Mesendoderm (in vitro differentiated cells): ENCODE data around the gene ZSWIM6.

Experiments used
- DNase-seq: peaks from one replicate; pipeline ENCODE4 v3.0.0; 2013
- H2AK5ac ChIP-seq: 2 replicates; pipeline ENCODE4 v1.6.1; 2013; ENCODE audit warnings: low read length, inconsistent platforms
- H2BK120ac ChIP-seq: 2 replicates; pipeline ENCODE4 v1.6.1; 2013; ENCODE audit warnings: low read depth, mild to moderate bottlenecking, low read length, moderate library complexity, mixed read lengths
- H2BK15ac ChIP-seq: replicated peaks from 2 replicates; pipeline ENCODE4 v1.6.1; 2013; ENCODE audit warnings: low read depth, mild to moderate bottlenecking, moderate library complexity
- H2BK5ac ChIP-seq: 2 replicates; pipeline ENCODE4 v1.6.1; 2013; ENCODE audit warnings: low read length, inconsistent platforms
- H3K18ac ChIP-seq: 2 replicates; pipeline ENCODE4 v1.6.1; 2013; ENCODE audit warnings: mild to moderate bottlenecking, low read length, mixed read lengths
- H3K23ac ChIP-seq: one replicate; pipeline ENCODE4 v1.6.1; 2013; ENCODE audit warnings: low read length
- H3K27ac ChIP-seq: 2 replicates; pipeline ENCODE4 v1.5.1; 2013; ENCODE audit warnings: low read depth, mild to moderate bottlenecking, inconsistent platforms, low read length, moderate library complexity
- H3K27me3 ChIP-seq: 2 replicates; pipeline ENCODE4 v1.6.1; 2013; ENCODE audit warnings: low read length, control low read depth, mild to moderate bottlenecking, inconsistent platforms; ENCODE audit not compliant: insufficient read depth, poor library complexity
- H3K36me3 ChIP-seq: 2 replicates; pipeline ENCODE4 v1.6.1; 2013; ENCODE audit warnings: low read length, inconsistent platforms; ENCODE audit not compliant: control insufficient read depth, insufficient read depth
- H3K4ac ChIP-seq: one replicate; pipeline ENCODE4 v1.6.1; 2013; ENCODE audit warnings: low read depth, mild to moderate bottlenecking, low read length, moderate library complexity
- H3K4me1 ChIP-seq: 2 replicates; pipeline ENCODE4 v1.6.1; 2013; ENCODE audit warnings: low read depth, low read length, inconsistent platforms; ENCODE audit not compliant: control insufficient read depth
- H3K4me2 ChIP-seq: 2 replicates; pipeline ENCODE4 v1.6.1; 2013; ENCODE audit warnings: low read length
- H3K4me3 ChIP-seq: 2 replicates; pipeline ENCODE4 v1.5.1; 2013; ENCODE audit warnings: mild to moderate bottlenecking, low read length
- H3K56ac ChIP-seq: one replicate; pipeline ENCODE4 v1.6.1; 2013; ENCODE audit warnings: low read length
- H3K79me1 ChIP-seq: 2 replicates; pipeline ENCODE4 v1.6.1; 2013; ENCODE audit warnings: low read length, inconsistent platforms
- H3K79me2 ChIP-seq: 2 replicates; pipeline ENCODE4 v1.6.1; 2013; ENCODE audit warnings: mild to moderate bottlenecking, low read length; ENCODE audit not compliant: control insufficient read depth, insufficient read depth
- H3K9ac ChIP-seq: 2 replicates; pipeline ENCODE4 v1.6.1; 2013; ENCODE audit warnings: low read length, inconsistent platforms
- H4K5ac ChIP-seq: one replicate; pipeline ENCODE4 v1.6.1; 2013; ENCODE audit warnings: low read length
- H4K8ac ChIP-seq: one replicate; pipeline ENCODE4 v1.6.1; 2013; ENCODE audit warnings: low read depth, mild to moderate bottlenecking, control low read depth, low read length, moderate library complexity
- WGBS: extraction: QIAGEN DNeasy Blood & Tissue Kit; methylation state at CpG from one replicate; pipeline ENCODE4 v1.1.7; 2013; ENCODE audit warnings: low lambda C conversion rate, missing lambda C conversion rate; ENCODE audit not compliant: insufficient coverage; ENCODE audit errors: extremely low coverage; 5-methylcytosine and 5-hydroxymethylcytosine counted together

Gene ZSWIM6

DNA sequence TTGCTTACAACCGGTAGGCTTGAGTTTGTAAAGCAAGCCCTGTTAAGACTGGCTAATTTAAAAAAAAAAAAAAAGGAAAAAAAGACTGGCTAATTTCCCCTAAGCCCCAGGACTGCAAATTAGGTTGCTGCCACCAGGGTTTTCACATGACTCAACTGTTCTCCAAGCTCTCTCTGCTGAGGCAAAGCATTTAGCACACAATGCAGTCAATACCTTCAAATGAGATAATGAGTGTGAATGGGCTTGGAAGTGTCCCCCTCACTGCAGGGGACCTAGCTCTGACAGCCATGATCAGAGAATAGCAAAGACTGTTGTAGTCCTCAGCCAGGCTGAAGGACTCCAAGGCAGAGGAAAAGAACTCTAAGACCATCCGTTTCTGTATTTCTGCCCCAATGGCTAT, 42.8 kb upstream of the ZSWIM6 start:
- Histone ChIP-seq H3K56ac (peak overlapping the region; percentile 82), H3K23ac (no peak overlapping the region), H3K27ac (peak overlapping the region; percentile 42), H3K4me1 (peaks cover 23% of the 10 kb centered on the region), H2BK120ac (no peak overlapping the region), H3K36me3 (no peaks in the 10 kb centered on the region), H2AK5ac (no peak overlapping the region), H3K9ac (no peak overlapping the region), H3K4me2 (peak overlapping the region; percentile 46), H2BK5ac (peak overlapping the region; percentile 86), H3K79me2 (no peaks in the 10 kb centered on the region), H3K18ac (no peak overlapping the region), H3K4ac (no peak overlapping the region), H3K4me3 (no peak overlapping the region), H3K79me1 (no peaks in the 10 kb centered on the region), H2BK15ac (no peak overlapping the region), H4K5ac (no peak overlapping the region), H3K27me3 (no peaks in the 10 kb centered on the region), H4K8ac (no peak overlapping the region)
- peak; percentile 99 for DNase-seq
- no CpG with 5 or more reads among the region's 2 CpGs for WGBS

GRCh38 chr5:61289669-61290306, 42.3 kb upstream of the ZSWIM6 start:
- WGBS: no CpG with 5 or more reads among the region's 7 CpGs
- no peak for DNase-seq
- Histone ChIP-seq H3K56ac (peak overlapping the region; percentile 82), H3K79me1 (no peaks in the 10 kb centered on the region), H2BK15ac (no peak overlapping the region), H4K5ac (no peak overlapping the region), H3K18ac (peak overlapping the region; percentile 46), H3K79me2 (no peaks in the 10 kb centered on the region), H3K9ac (no peak overlapping the region), H3K23ac (no peak overlapping the region), H3K4me1 (peaks cover 23% of the 10 kb centered on the region), H4K8ac (no peak overlapping the region), H3K27ac (peak overlapping the region; percentile 42), H2BK5ac (peak overlapping the region; percentile 86), H3K4me3 (no peak overlapping the region), H3K4me2 (peak overlapping the region; percentile 46), H2AK5ac (peak overlapping the region; percentile 75), H3K4ac (peak overlapping the region; percentile 72), H2BK120ac (no peak overlapping the region), H3K27me3 (no peaks in the 10 kb centered on the region), H3K36me3 (no peaks in the 10 kb centered on the region)

- Histone ChIP-seq H2AK5ac (peak overlapping the region; percentile 61), H2BK15ac (no peak overlapping the region), H3K4me3 (no peak overlapping the region), H3K4me1 (peaks cover 23% of the 10 kb centered on the region), H3K79me1 (no peaks in the 10 kb centered on the region), H3K23ac (no peak overlapping the region), H3K27me3 (no peaks in the 10 kb centered on the region), H3K18ac (no peak overlapping the region), H4K5ac (no peak overlapping the region), H3K27ac (no peak overlapping the region), H3K56ac (peak overlapping the region; percentile 26), H2BK5ac (no peak overlapping the region), H3K36me3 (no peaks in the 10 kb centered on the region), H3K9ac (no peak overlapping the region), H4K8ac (no peak overlapping the region), H3K79me2 (no peaks in the 10 kb centered on the region), H3K4ac (no peak overlapping the region), H2BK120ac (no peak overlapping the region), H3K4me2 (no peak overlapping the region)
- no CpG with 5 or more reads among the region's 4 CpGs for WGBS
- no peak for DNase-seq
These were observed 41.3 kb upstream of the ZSWIM6 start for GRCh38 chr5:61290791-61291210.

GRCh38 chr5:61292062-61292657, 39.9 kb upstream of the ZSWIM6 start:
- Histone ChIP-seq H4K8ac (no peak overlapping the region), H3K4me2 (no peak overlapping the region), H3K27me3 (no peaks in the 10 kb centered on the region), H3K18ac (no peak overlapping the region), H3K23ac (no peak overlapping the region), H2AK5ac (no peak overlapping the region), H4K5ac (no peak overlapping the region), H3K4ac (no peak overlapping the region), H3K36me3 (no peaks in the 10 kb centered on the region), H3K27ac (no peak overlapping the region), H3K79me2 (no peaks in the 10 kb centered on the region), H2BK5ac (no peak overlapping the region), H2BK15ac (no peak overlapping the region), H3K4me3 (no peak overlapping the region), H3K4me1 (peaks cover 23% of the 10 kb centered on the region), H3K56ac (no peak overlapping the region), H2BK120ac (no peak overlapping the region), H3K9ac (no peak overlapping the region), H3K79me1 (no peaks in the 10 kb centered on the region)
- WGBS: no CpG with 5 or more reads among the region's 7 CpGs
- no peak for DNase-seq

DNA sequence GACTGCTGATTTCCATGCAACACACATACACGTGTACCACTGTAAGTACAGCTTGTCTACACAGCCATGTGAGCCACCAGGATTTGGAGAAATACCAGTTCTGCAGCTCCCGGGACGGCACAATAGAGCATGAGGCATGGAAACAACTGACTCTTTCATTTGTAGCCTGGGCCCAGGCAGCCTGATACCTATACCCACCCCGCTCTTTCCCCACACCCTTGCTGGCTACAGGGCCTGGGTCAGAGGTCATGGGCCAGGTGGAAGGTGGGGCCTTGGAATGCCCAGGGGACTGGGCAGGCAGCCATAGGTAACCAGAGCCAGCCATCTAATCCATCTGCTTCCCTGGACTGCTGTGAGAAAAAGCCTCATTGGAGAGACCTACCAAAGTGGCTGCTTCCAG, 39.0 kb upstream of the ZSWIM6 start:
- H3K27me3 ChIP-seq: no peaks in the 10 kb centered on the region
- peaks cover 21% of the 10 kb centered on the region for H3K4me1 ChIP-seq
- H3K79me2 ChIP-seq: no peaks in the 10 kb centered on the region
- H2BK5ac ChIP-seq: no peak overlapping the region
- no peak overlapping the region for H4K8ac ChIP-seq
- H3K9ac ChIP-seq: no peak overlapping the region
- no peaks in the 10 kb centered on the region for H3K36me3 ChIP-seq
- no peaks in the 10 kb centered on the region for H3K79me1 ChIP-seq
- no peak for DNase-seq
- no peak overlapping the region for H2AK5ac ChIP-seq
- H3K18ac ChIP-seq: no peak overlapping the region
- no peak overlapping the region for H4K5ac ChIP-seq
- no peak overlapping the region for H3K56ac ChIP-seq
- H3K23ac ChIP-seq: no peak overlapping the region
- no peak overlapping the region for H3K4me2 ChIP-seq
- H3K4me3 ChIP-seq: no peak overlapping the region
- WGBS: no CpG with 5 or more reads among the region's 4 CpGs
- H2BK120ac ChIP-seq: no peak overlapping the region
- H2BK15ac ChIP-seq: no peak overlapping the region
- H3K27ac ChIP-seq: no peak overlapping the region
- H3K4ac ChIP-seq: no peak overlapping the region

GRCh38 chr5:61293873-61294272, 38.2 kb upstream of the ZSWIM6 start:
- Histone ChIP-seq H3K4me2 (no peak overlapping the region), H2AK5ac (no peak overlapping the region), H3K27ac (no peak overlapping the region), H3K36me3 (no peaks in the 10 kb centered on the region), H3K4me1 (peaks cover 14% of the 10 kb centered on the region), H3K56ac (no peak overlapping the region), H4K8ac (no peak overlapping the region), H2BK120ac (no peak overlapping the region), H2BK5ac (no peak overlapping the region), H3K27me3 (no peaks in the 10 kb centered on the region), H3K79me2 (no peaks in the 10 kb centered on the region), H3K79me1 (no peaks in the 10 kb centered on the region), H3K18ac (no peak overlapping the region), H2BK15ac (no peak overlapping the region), H3K4me3 (no peak overlapping the region), H4K5ac (no peak overlapping the region), H3K9ac (no peak overlapping the region), H3K4ac (no peak overlapping the region), H3K23ac (no peak overlapping the region)
- DNase-seq: no peak
- no CpG with 5 or more reads among the region's 5 CpGs for WGBS
